OCI-LY7 (cell line): ENCODE measurements around the gene RELCH.
A peak's percentile ranks its signal among the peaks of the same experiment; 100 is the strongest.

Experiments
- CTCF ChIP-seq: fragments of 200-600 bp; sonication (generic); conservative IDR thresholded peaks from 2 replicates; pipeline ENCODE4 v1.5.1; 2014; ENCODE audit warnings: mild to moderate bottlenecking, antibody characterized with exemption, low read length, moderate library complexity, mixed read lengths
- EZH2phosphoT487 ChIP-seq: fragments of 200-600 bp; sonication (generic); IDR thresholded peaks from 2 replicates; pipeline ENCODE4 v1.6.1; 2018; ENCODE audit warnings: low read depth, borderline replicate concordance, mild to moderate bottlenecking, mixed run types, antibody characterized with exemption, low read length, moderate library complexity, mixed read lengths

GRCh38 chr18:62249478-62250097 is 62.5 kb downstream of the RELCH start:
- TF ChIP-seq CTCF (peak; percentile 71), EZH2phosphoT487 (no peak)
